Measurements from ENCODE around the gene LRP1B.

DNA sequence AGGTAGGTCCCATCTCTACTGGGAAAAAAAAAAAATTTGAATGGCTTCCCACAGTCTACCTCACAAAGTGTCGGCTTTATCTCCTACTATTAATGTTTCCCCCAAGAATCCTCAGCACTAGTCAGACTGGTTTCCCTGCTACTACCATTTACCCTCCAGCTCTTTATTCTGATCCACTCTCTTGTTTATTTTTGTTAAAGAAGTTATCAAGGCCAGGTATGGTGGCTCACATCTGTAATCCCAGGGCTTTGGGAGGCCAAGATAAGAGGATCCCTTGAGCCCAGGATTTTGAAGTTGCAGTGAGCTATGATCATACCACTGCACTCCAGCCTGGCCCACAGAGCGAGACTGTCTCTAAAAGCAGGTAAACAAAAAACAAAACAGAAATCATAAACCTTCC, 1275.3 kb downstream of the LRP1B start:
- TF ChIP-seq SIN3A (IDR thresholded peaks at IDR 0.05; ENCODE audit: borderline replicate concordance, insufficient read depth, low read length) (no peak), POLR2AphosphoS5 (IDR thresholded peaks at IDR 0.05; ENCODE audit: low read depth, low read length) (no peak)

Data from PFSK-1 (cell line).